ENCODE data around the gene PTPRT.

PTPRT gene

GRCh38 chr20:42043921-42044320, 1145.8 kb downstream of the PTPRT start:
- no peak for DNase-seq (ENCODE audit: low spot score)

DNA sequence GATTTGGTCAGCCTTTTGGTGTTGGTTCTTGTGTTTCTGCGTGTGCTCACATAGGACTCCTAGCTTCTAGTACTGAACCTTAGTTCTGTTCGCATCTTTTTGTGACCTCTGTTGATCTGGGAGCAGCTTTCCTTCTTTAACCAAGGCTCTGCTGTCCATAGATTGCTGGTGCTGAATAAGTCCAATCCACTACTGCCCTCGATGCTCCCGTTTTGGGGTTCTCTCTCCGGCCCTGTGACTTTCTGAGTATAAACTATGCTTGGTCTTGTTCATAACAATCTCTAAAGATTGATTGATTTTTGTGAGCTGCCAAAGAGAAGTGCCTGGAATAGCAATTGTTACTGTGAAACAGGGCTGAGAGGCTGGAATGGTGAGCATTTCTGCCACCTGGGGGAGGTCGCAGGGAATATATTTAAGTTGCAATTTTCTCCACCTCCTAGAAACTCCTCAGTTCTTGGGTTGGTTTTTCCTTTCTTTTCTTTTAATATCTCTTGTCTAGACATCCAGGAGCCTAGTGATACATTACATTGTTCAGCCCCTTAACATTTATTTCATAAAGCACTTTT, 1148.6 kb downstream of the PTPRT start:
- no peak for DNase-seq (ENCODE audit: low spot score)

GRCh38 chr20:42027746-42028268, 1161.9 kb downstream of the PTPRT start:
- DNase-seq (ENCODE audit: low spot score): no peak

DNA sequence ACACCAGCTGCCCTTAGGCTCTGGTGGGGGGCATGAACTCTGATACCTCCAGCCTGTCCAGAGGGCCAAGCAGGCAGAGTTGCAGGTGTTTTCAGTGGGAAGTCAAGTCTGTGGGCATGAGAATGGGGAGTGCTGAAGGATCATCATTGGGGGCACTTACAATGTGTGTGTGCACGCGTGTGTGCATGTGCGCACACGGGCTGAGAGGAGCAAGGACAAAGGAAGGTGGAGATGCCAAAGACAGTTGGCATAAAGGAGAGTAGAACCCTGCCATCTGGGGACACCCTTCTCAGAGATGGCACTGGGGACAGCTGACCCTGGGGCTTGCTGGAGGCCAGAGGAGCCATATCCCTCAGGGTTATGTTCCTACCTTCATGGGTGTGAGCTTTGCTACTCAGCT, 1163.1 kb downstream of the PTPRT start:
- DNase-seq (ENCODE audit: low spot score): no peak

GRCh38 chr20:42024653-42025052, 1165.1 kb downstream of the PTPRT start:
- no peak for DNase-seq (ENCODE audit: low spot score)
